Spleen (tissue), 11 donors: ENCODE measurements around the gene TMEM223. TPM values are rescaled to one million over a fixed set of nuclear protein-coding genes. Genes with fewer than 3 reads are reported as not detected.
"Not testable (repeated sequence)": the region's sequence is repeated elsewhere in the genome, so short reads cannot be mapped to it uniquely, and the experiment has no call there.

Experiments used
- DNase-seq: peaks from one replicate; pipeline ENCODE4 v3.0.0-alpha.2; 2020
- H3K27ac ChIP-seq, 8 donors: fragments of 200-600 bp; sonication (generic) in 7 of 8; 1 replicate in 4 of 8; 2 replicates in 4 of 8; pipeline versions ENCODE4 v1.5.0 to v1.8.0; 2016 to 2021; ENCODE audit warnings: inconsistent platforms in 4 of 8, mild to moderate bottlenecking in 4 of 8, moderate library complexity in 1 of 8
- H3K27me3 ChIP-seq, 7 donors: fragments of 200-600 bp; sonication (generic) in 6 of 7; replicated peaks in 1 of 7; 1 replicate in 4 of 7; 2 replicates in 3 of 7; pipeline versions ENCODE4 v1.5.0 to v1.8.0; 2016 to 2021; ENCODE audit warnings: inconsistent platforms in 3 of 7, mild to moderate bottlenecking in 1 of 7
- H3K36me3 ChIP-seq, 6 donors: fragments of 200-600 bp; sonication (generic) in 5 of 6; 1 replicate in 4 of 6; 2 replicates in 2 of 6; pipeline versions ENCODE4 v1.5.0 to v1.8.0; 2016 to 2021; ENCODE audit warnings: inconsistent platforms in 2 of 6
- H3K4me1 ChIP-seq, 6 donors: fragments of 200-600 bp; sonication (generic) in 5 of 6; 1 replicate in 3 of 6; 2 replicates in 3 of 6; pipeline versions ENCODE4 v1.5.0 to v1.8.0; 2016 to 2021; ENCODE audit warnings: inconsistent platforms in 3 of 6
- H3K4me3 ChIP-seq, 8 donors: fragments of 200-600 bp; sonication (generic) in 7 of 8; 1 replicate in 4 of 8; 2 replicates in 4 of 8; pipeline versions ENCODE4 v1.5.0 to v1.8.0; 2016 to 2021; ENCODE audit warnings: inconsistent platforms in 4 of 8, mild to moderate bottlenecking in 4 of 8, moderate library complexity in 2 of 8
- H3K9me3 ChIP-seq, 8 donors: fragments of 200-600 bp; sonication (generic) in 7 of 8; 1 replicate in 4 of 8; 2 replicates in 4 of 8; pipeline versions ENCODE4 v1.5.0 to v1.8.0; 2016 to 2021; ENCODE audit warnings: inconsistent platforms in 4 of 8
- CTCF ChIP-seq, 11 experiments: fragments of 200-600 bp in 7 of 11; fragments of 450-650 bp in 4 of 11; sonication (generic) in 4 of 11; IDR thresholded peaks in 8 of 11; conservative IDR thresholded peaks in 3 of 11; 1 replicate in 7 of 11; 2 replicates in 4 of 11; pipeline versions ENCODE4 v1.4.0 to v1.8.0; 2016 to 2021; ENCODE audit warnings: antibody characterized with exemption in 11 of 11, inconsistent platforms in 4 of 11, mild to moderate bottlenecking in 1 of 11
- POLR2A ChIP-seq, 3 donors: fragments of 450-650 bp; IDR thresholded peaks; one replicate each; pipeline ENCODE4 v1.5.1; 2017; ENCODE audit warnings: antibody characterized with exemption in 3 of 3, mild to moderate bottlenecking in 1 of 3
- POLR2AphosphoS5 ChIP-seq, 3 donors: sonication (generic); formaldehyde crosslinking; IDR thresholded peaks; one replicate each; pipeline ENCODE4 v1.5.1; 2017; ENCODE audit warnings: antibody characterized with exemption in 3 of 3
- WGBS, 5 donors: extraction: QIAGEN DNeasy Blood & Tissue Kit in 3 of 5; methylation state at CpG; one replicate each; pipeline versions ENCODE4 v1.1.5 to v1.1.7; 2013 to 2018; 5-methylcytosine and 5-hydroxymethylcytosine counted together
- intact Hi-C: fragments of 100-400 bp; cut with DNase I; formaldehyde crosslinking; loops from one replicate; pipeline ENCODE4 v1.15.0; 2023; ENCODE audit warnings: low total_unique reads
- polyA plus RNA-seq, 3 donors: library from polyadenylated mRNA; stranded (reverse); fragments of 200-250 nt; gene quantifications; one replicate each; pipeline ENCODE4 v1.2.1, GENCODE V29; 2013
- total RNA-seq, 7 donors: library from RNA; depleted of rRNA in 3 of 7; stranded (reverse); fragments of >200 nt in 3 of 7; fragmentation: NEBNext Ultra II Directional in 4 of 7; extraction: Animal tissue kit (Norgen Biotek cat#: 25700) in 4 of 7; gene quantifications; one replicate each; pipeline versions ENCODE4 v1.1.0 to v1.2.1, GENCODE V29; 2016 to 2021
- donor health status: healthy with polysubstance abuse.
- donor health status: DM: no; HTN: no; CAD: no; lungs with moderate emphysema.
- donor health status: DM: no; HTN: no; CAD: no.
- donor health status: Bipolar disorder and iron deficiency.
- donor health status: healthy.
- donor health status: DM: no; HTN: no; CAD: no.
- donor health status: DM: yes; HTN: yes; CAD: no.

Gene TMEM223
- total and polyA plus RNA-seq, 10 donors, result 11.2 to 32.8 (median 21.0) TPM

- Histone ChIP-seq H3K36me3 (peaks cover 0 to 72% (median 45%) of the 10 kb centered on the region in 6 donors), H3K27me3 (no peaks in the 10 kb centered on the region), H3K27ac (peak overlapping the region; percentile 90 to 99 (median 96)), H3K9me3 (no peaks in the 10 kb centered on the region), H3K4me1 (peaks cover 22 to 79% (median 59%) of the 10 kb centered on the region in 6 donors), H3K4me3 (peak overlapping the region; percentile 56 to 92 (median 74))
- peak; percentile 82 for DNase-seq
- TF ChIP-seq POLR2AphosphoS5 (IDR thresholded peaks at IDR 0.05) (no peak), POLR2A (IDR thresholded peaks at IDR 0.05) (no peak), CTCF (IDR thresholded peaks at IDR 0.05 in 8 of 11, conservative IDR thresholded peaks at IDR 0.05 in 3 of 11) (no peak)
- WGBS, 5 donors, result 0 to 2% (median 1%) methylated on average over 24 to 33 of the region's 33 CpGs
- intact Hi-C loops, result no loop called here
Observed at GRCh38 chr11:62830904-62831519, 39.2 kb upstream of the TMEM223 start.

GRCh38 chr11:62828130-62828529, 36.3 kb upstream of the TMEM223 start:
- H3K4me3 ChIP-seq, H3K27me3 ChIP-seq, H3K9me3 ChIP-seq, H3K27ac ChIP-seq, intact Hi-C loops: not testable (repeated sequence)
- peaks cover 10 to 73% (median 51%) of the 10 kb centered on the region in 6 donors for H3K36me3 ChIP-seq
- 90 to 98% (median 96%) methylated on average over 8 of the region's 8 CpGs for WGBS, 5 donors
- DNase-seq, result peak; percentile 41
- peaks cover 18 to 50% (median 40%) of the 10 kb centered on the region in 6 donors for H3K4me1 ChIP-seq

- Histone ChIP-seq H3K27ac (no peak overlapping the region), H3K4me1 (peaks cover 0 to 17% (median 9%) of the 10 kb centered on the region in 6 donors), H3K9me3 (no peaks in the 10 kb centered on the region), H3K27me3 (no peaks in the 10 kb centered on the region), H3K4me3 (no peak overlapping the region), H3K36me3 (peaks cover 11 to 100% (median 91%) of the 10 kb centered on the region in 6 donors)
- TF ChIP-seq CTCF (IDR thresholded peaks at IDR 0.05 in 8 of 11, conservative IDR thresholded peaks at IDR 0.05 in 3 of 11) (no peak), POLR2AphosphoS5 (IDR thresholded peaks at IDR 0.05) (no peak)
- no peak for DNase-seq
- intact Hi-C loops, result no loop called here
- WGBS, 5 donors, result 95 to 100% (median 96%) methylated on average over 3 of the region's 3 CpGs
Observed at GRCh38 chr11:62823677-62824076, 31.9 kb upstream of the TMEM223 start.

GRCh38 chr11:62817129-62817528, 25.3 kb upstream of the TMEM223 start:
- H3K9me3 ChIP-seq, result no peaks in the 10 kb centered on the region
- intact Hi-C loops, result no loop called here
- H3K4me1 ChIP-seq, result peaks cover 0 to 20% (median 0%) of the 10 kb centered on the region in 6 donors
- 72 to 90% (median 82%) methylated on average over 4 of the region's 4 CpGs for WGBS, 5 donors
- H3K4me3 ChIP-seq, result no peak overlapping the region
- H3K36me3 ChIP-seq, result peaks cover 0 to 100% (median 45%) of the 10 kb centered on the region in 6 donors
- DNase-seq, result no peak
- no peaks in the 10 kb centered on the region for H3K27me3 ChIP-seq
- peak overlapping the region in 7 of 8 donors; percentile 52 to 86 (median 78) for H3K27ac ChIP-seq
- TF ChIP-seq POLR2A (IDR thresholded peaks at IDR 0.05) (no peak), POLR2AphosphoS5 (IDR thresholded peaks at IDR 0.05) (no peak), CTCF (IDR thresholded peaks at IDR 0.05 in 8 of 11, conservative IDR thresholded peaks at IDR 0.05 in 3 of 11) (no peak)
